GM18907 (cell line): ENCODE data around the gene CD1D.

Experiments
- ATAC-seq: cut with Tn5 transposase; IDR thresholded peaks from one replicate; pipeline ENCODE4 v1.9.1; 2021; ENCODE audit warnings: mild to moderate bottlenecking, moderate library complexity; ENCODE audit not compliant: unreplicated experiment

The CD1D gene

DNA sequence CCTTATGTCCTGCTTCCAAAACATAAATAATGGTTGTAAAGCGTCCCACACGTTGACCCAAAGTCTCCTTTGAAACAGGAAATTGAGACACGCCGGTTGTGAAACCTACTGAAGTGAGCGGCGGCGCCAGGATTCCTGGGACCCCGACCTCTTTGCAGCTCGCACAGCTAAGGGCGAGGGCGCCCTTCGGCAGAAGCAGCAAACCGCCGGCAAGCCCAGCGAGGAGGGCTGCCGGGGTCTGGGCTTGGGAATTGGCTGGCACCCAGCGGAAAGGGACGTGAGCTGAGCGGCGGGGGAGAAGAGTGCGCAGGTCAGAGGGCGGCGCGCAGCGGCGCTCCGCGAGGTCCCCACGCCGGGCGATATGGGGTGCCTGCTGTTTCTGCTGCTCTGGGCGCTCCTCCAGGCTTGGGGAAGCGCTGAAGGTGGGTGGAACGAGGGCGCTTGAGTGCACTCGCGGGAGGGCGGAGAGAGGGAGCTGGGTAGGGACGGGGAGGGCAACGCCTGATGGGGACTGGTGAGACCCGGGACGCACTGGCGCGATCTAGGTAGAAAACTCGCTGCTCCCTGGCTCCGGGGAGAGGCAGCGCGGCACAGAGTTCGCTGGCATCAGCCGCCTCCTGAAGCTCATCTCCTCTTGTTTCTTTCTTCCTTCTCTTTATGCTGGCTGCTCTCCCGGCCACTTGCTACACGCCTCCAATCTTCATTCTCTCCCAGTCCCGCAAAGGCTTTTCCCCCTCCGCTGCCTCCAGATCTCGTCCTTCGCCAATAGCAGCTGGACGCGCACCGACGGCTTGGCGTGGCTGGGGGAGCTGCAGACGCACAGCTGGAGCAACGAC is at the start of gene CD1D:
TSS of gene CD1D (plus strand) at position 155 of the 836 bp plus-strand sequence. CDS start at position 362, 207 bp downstream.
- ATAC-seq: no peak

DNA sequence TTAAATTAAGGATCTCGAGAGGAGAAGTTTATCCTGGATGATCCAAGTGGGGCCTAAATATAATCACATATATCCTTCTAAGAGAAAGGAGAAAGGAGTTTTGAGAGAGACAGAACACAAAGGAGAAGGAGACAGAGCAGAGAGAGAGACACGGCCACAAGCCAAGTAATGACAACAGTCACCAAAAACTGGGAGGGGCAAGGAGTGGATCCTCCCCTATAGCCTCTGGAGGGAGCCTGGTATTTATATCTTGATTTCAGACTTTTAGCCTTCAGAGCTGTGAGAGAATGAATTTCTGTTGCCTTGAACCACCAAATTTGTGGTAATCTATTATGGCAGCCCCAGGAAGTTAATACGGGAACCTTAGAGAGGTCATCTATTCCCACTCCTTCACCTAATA is 49.5 kb upstream of the CD1D start:
- no peak for ATAC-seq

DNA sequence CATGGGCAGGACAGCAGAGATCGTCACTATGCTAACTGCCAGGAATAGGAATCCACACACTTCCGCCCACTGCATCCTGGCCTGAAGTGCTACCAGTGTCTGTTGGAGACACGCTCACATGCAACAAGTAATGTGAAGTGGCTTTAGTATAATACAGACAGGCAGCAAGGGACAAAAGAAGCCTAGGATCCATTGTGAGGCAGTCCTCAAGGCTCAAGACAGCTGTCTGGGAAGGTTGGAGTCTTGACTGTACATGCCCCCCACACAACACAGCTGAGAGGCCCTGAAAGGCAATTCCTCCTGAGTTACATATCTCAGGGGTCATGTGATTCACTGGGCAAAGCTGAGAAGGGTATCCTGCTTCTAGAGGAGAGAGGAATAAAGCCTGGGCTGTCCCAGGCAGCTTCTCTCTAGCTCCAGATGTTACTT is 39.9 kb upstream of the CD1D start:
- ATAC-seq: no peak

DNA sequence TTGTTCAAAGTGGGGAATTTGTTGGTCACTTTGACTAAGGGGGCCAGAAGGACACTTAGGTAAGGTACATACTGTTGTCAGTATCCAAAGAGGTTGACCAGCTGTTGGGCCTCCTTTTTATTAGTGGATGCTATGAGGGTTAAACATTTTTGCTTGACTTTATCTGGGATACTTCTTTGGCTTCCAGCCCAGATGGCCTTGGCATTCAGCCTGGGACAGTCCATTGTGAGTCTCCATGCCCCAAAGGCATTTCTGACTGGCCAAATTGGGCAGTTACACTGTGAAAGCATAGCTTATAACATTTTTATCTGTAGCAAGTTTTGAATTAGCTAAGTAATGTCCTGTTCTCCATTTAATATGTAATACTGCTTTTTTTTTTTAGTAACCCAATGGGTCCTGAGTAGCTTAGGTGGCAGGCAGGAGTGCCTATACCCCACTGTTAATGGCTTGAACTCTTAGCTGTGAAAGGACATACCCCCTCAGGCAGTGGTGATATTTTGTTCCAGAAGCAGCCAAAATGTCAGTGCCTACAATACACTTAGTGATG is 35.4 kb upstream of the CD1D start:
- ATAC-seq: no peak

DNA sequence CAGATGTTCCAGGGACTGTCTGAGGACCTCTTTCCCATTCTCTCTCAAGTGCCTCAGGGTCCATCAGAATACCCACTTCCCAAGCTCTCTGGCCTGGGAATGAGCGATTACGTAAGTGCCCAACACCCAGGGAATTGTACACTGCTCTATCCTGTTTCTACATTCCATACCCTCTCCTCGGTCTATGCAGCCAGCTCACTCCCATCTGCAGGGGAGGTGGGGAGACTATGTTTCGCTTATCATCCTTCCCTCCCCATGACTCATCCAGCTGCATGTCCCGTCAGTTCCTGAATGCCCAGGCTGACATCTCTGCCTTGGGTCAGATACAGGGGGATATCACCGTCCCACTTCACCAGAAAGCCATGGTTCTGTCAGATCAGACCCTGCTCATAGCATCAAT is 34.5 kb upstream of the CD1D start:
- ATAC-seq: no peak

DNA sequence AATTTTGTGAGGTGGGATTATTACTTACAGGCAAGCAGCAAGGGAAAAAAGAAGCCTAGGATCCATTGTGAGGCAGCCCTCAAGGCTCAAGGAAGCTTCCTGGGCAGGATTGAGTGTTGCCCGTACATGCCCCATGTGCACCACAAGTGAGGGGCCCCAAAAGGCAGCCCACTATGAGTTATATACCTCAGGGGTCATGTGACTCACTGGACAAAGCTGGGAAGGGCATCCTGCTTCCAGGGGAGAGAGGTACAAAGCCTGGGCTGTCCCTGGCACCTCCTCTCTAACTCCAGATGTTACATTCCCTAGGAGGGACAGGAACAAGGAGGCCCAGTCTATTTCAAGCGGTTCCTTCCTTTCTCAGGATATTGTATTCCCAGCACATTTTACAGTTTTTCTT is 34.0 kb upstream of the CD1D start:
- no peak for ATAC-seq

DNA sequence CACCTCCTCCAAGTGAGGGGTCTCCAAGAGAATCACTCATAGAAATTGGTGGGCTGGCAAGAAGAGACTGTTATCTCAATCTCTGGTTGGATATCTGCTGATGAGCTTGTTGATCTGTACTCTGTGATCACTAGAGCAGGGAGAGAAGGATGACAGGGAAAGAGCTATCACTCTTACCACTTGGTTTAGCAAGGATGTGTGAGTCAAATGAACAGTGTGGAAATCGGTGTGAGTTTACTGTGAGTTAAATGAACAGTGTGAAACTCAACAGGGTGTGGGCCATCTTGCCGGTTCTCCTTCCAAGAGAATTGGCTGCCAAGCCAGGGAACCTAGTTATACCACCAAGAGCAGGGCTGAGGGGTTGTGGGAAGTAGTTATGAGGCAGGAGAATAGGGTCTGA is 33.3 kb upstream of the CD1D start:
- no peak for ATAC-seq

DNA sequence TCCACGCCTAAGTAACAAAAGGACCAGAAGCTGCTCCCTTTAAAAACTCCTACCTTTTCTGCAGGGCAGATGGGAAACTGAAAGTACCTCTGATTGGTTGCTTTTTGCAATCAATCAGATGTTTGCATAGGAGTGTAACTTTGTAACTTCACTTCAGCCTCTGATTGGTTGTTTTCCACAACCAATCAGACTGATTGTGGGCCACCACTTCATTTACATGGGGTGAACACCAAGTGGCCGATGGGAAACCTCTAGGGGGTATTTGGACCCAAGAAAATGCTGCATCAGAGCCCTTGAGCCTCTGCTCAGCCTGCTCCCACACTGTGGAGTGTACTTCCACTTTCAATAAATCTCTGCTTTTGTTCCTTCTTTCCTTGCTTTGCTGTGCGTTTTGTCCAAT is 32.8 kb upstream of the CD1D start:
- ATAC-seq: no peak

DNA sequence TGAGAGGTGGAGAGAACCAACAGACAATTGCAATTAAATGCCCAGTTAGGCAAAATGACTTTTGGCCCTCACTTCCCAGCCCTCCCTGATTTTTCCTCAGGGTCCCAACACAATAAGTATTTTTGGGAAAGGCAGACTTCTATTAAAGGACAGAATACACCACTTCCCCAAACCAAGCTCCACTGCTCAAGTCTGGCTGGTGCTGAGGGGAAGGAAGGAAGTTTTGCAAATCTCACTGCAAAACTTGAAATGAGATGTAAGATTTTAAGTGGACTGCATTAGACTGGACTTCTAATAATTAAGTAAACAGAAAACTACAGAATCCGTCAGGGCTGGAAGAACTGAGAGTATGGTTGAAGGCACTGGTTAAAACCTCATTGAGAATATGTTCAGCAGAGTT is 32.2 kb upstream of the CD1D start:
- no peak for ATAC-seq

DNA sequence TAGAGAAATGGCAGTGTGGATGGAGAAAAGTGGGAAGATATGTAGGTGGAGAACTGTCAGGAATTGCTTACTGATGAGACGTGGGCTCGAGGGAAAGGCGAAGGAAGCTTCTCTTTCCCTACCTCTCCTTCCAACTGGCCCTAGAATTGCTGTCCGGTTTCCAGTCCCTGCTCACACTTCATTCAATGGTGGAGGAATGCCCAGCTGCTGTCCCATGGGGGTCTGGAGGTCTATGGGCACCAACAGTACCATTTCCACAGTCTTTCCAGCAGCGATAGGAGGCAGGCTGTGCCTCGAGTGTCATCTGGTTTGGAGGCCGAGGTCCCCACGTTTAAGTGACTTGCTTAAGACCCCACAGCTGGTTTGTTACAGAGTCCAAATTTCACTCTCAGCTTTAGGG is 31.5 kb upstream of the CD1D start:
- ATAC-seq: no peak

DNA sequence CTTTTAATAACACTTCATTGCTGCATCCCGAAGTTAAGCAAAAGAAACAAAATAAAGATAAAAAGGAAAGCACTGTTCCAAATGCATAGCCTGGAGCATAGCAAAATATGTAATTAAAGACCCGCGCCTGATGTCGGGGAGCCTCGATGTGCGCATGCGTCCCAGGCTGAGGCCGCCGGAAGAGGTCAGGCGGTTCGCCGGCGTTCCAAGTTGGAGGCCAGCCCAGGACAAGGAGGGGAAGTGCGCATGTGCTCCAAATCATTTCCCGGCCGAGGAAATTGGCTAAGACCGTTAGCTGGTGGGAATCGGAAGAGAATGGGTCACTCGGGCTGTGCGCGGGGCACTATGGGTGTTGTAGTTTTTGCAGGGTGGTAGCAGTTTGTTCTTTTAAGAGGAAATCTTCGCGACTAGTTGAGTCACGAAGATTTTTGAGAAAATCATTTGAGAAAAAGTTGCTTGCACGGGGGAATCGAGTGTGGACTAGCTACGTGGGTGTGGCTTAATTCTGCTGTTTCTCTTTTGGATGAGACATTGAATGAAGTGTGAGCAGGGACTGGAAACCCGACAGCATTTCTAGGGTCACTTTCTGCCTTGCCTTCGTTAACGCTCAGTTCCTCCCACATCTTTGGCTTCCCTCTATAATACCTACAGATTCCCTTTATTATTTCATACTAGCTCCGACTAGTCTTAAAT is 31.0 kb upstream of the CD1D start:
- peak; percentile 62 for ATAC-seq

DNA sequence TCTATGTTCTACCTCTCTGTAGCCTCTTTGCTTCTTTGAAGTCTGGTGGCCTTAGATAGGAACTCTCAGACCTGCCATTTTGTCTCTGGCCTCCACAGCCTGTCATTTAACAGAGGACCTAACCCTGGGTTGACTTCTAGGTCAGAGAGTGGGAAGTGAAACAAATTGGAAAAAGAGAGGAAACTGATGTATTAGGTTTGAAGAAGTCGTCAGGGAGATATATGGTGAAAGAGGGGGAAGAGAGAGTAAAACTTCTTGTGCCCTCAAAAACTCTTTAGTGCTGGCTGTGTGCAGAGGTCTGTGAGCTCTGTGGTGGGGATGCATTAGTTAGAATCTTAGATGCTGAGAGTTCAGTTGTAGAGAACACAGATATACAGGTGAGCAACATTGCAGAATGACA is 30.2 kb upstream of the CD1D start:
- ATAC-seq: no peak

DNA sequence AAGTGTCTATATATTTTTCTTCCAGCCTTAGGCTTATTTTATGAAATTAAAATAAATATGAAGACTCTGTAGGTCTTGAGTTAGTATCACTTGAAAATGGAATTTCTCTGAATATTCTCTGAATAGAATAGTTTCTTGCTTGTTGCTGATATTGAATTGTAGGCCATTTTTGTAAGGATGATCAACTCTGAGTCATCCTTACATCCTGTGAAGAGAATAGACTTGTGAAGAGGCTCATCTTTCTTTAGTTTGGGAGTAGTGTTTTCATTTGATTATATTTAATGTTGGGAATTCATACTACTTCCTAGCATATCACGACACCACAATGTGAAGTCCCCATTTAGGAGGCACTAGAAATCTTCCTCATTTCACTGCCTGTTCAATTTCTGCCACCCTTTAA is 27.5 kb upstream of the CD1D start:
- no peak for ATAC-seq

DNA sequence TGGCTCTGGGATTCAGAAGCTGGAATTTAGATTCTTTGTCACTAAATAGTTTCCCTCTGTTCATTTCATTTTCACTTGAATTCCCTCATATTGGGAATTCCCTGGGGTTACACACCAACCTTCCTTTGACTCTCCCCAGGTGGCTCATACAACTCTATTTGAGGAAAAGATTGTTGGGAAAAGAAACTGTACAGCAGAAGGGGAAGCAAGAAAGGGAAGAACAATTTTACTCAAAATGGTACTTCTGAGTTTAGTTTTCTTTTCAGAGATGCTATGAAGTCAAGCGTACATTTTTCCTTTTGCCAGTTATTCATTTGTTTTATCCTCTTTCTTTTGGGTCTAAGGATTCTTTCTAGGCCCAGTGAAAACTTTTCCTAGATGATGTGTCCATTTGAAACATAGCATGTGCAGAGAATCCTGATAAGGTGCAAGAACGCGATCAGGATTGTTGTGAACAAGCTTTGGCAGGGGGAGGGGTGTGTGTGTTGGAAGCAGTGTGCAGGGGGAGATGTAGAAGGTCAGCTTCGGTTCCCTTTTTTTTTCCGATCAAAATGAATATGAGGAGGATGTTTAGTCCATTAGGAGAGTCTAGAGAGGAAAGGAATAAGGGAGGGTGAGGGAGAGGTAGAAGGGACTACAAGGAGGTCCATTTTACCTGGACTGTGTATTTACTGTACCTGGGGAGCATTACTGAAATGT is 26.8 kb upstream of the CD1D start:
- no peak for ATAC-seq

DNA sequence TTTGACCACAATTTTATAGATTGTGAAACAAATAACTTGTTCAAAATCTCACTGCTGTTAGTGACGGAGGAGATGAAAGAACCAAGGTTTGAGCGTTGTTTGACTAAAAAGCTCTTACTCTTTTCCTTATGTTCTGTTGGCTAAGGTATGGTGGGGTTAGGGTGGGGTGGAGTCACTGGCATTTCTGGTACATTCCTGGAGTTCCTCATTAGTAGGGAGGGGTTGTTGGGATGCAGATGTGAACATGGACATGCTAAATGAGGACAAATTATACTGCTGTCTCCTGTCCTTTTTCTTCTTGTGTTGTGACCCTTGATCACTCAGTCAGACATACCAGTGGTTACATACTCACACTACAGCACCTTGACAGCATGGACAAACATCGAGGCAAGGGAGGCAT is 26.2 kb upstream of the CD1D start:
- no peak for ATAC-seq

DNA sequence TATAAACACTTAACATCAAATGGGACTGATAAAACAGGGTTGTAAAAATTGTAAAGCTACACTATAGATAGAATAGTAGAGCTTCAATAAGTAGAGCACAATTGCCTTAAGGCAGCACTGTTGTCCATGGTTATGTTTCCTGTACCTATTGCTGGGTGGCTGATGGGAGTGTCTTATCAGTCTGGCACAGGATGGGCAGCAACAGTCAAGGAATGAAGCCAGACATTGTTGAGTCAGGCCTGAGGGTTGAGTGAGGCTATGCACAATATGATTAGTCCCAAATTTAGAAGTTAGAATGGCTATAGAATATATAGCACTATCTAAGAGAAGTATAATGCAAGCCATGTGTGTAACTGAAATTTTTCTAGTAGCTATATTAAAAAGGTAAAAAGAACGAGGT is 25.0 kb upstream of the CD1D start:
- no peak for ATAC-seq

DNA sequence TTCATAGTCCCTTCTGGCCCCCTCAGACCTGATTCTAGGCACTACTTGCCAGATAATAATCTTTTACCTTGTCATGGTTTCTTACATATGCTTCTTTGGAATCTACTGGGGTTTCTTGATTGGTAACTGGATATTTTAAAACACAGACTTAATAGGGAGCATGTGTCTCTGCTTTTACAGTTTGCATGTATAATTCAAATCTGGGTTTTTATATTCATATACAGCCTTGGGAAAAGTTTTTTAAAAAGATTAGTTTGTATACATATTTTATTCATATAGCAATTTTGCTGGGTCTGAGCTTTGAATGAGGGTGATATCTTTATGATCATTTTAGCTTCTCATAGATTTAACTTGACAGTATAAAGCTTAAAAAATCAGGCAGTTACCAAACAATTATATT is 21.1 kb upstream of the CD1D start:
- ATAC-seq: no peak

DNA sequence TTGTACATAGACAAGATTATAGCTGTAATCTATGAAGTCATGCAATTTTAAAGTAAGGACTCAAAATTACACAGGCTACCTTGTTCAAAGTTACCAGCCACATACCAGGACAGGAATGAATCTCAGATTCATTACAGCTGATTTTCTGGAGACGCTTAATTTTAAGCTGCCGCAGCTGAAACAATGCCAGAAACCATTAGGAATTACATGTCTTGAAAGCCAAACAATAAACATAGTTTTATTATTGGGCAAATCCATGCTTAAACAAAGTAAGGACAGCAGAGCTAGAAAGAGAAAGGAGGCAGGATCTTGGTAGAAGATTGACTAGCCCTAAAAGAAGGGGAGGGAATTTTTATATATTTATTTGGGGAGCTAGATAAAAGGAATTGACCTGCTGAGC is 19.2 kb upstream of the CD1D start:
- no peak for ATAC-seq

DNA sequence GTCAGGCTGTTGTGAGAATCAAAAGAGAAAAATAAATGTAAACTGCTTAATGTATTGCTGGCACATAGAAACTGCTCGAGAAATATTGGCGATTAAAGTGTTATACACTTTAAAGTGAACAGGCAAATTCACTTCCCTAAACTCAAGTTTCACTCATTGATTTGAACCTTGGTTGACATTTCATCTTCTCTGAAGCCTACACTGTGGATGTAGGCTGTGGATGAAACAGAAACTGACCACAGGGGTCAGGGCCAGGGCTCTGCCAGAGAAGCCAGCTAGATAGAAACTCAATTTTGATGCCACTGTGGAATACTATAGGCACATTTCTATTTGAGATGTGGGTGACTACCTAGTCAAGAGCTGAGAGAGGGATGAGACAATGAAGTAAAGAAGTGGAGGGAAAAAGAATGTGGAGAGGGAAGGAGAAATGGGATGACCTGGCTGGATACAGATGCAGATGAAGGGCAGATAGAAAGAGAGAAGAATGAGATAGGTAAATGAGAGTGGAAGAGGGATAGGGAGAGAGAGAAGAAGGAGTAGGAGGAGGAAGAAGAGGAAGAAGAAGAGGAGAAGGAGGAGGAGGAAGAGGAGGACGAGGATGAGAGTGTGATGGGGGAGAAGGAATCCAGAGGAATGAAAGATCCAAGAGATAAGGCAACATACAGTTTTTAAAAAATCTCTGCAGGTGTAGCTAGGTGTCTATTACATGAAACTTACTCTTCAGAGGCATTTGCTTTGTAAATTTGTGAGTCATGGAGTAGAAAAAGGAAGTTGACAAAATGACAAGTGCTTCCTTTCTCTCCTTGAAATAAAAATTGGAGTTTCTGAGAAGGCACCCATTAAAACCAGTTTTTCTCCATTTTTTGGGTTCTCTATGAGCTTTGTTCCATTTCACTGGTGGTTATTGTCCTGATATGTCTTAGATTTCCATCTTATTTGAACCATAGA is 17.4 kb upstream of the CD1D start:
- ATAC-seq: peak; percentile 99

DNA sequence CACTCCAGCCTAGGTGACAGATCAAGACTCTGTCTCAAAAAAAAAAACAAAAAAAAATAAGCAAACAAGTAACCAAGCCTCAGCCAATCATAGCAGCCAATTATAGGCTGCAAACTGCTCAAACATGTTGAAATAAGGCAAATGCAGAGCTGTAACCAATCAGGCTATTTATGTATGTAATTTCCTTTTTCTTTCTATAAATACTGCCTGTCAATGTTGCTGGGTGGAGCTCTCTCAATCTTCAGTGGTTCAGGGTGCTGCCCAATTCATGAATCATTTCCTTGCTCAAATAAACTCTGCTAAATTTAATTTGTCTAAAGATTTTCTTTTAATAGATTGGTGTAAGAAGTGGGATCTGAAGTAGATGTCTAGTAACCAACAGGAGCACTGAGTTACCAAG is 11.6 kb upstream of the CD1D start:
- no peak for ATAC-seq
